DMS 273 treated with DMSO at 0.1 percent for 48 hours (cell line): ENCODE results near the gene MTTP.

Experiments
- DNase-seq: peaks from one replicate; lab custom pipeline; 2025; lab: John Stamatoyannopoulos, UW

MTTP gene

GRCh38 chr4:99670409-99671073 lies 95.9 kb downstream of the MTTP start:
- no peak for DNase-seq
